Adrenal gland (tissue), 12 donors: Measurements from ENCODE around the gene NCOA1. TPM values are rescaled to one million over a fixed set of nuclear protein-coding genes. Genes with fewer than 3 reads are reported as not detected.

Experiments used
- DNase-seq, 7 donors: peaks; one replicate each; pipeline ENCODE4 v3.0.0-alpha.2; 2019 to 2020
- H3K27ac ChIP-seq, 5 donors: fragments of 200-600 bp; sonication (generic) in 4 of 5; 1 replicate in 3 of 5; 2 replicates in 2 of 5; pipeline versions ENCODE4 v1.5.1 to v1.8.0; 2016 to 2020; ENCODE audit warnings: mild to moderate bottlenecking in 1 of 5
- H3K27me3 ChIP-seq: fragments of 200-600 bp; 2 replicates; pipeline ENCODE4 v1.8.0; 2021
- H3K36me3 ChIP-seq, 2 donors: fragments of 200-600 bp; replicated peaks in 1 of 2; 1 replicate in 1 of 2; 2 replicates in 1 of 2; pipeline versions ENCODE4 v1.5.1 to v1.8.0; 2018 to 2022
- H3K4me1 ChIP-seq, 2 donors: fragments of 200-600 bp; replicated peaks in 1 of 2; 1 replicate in 1 of 2; 2 replicates in 1 of 2; pipeline versions ENCODE4 v1.5.1 to v1.8.0; 2018 to 2021
- H3K4me3 ChIP-seq, 4 donors: fragments of 200-600 bp; sonication (generic) in 3 of 4; one replicate each; pipeline ENCODE4 v1.5.1; 2016 to 2018
- H3K9me3 ChIP-seq, 3 donors: fragments of 200-600 bp; sonication (generic) in 1 of 3; replicated peaks in 1 of 3; 1 replicate in 2 of 3; 2 replicates in 1 of 3; pipeline versions ENCODE4 v1.5.1 to v1.8.0; 2016 to 2021
- CTCF ChIP-seq, 6 experiments: fragments of 450-650 bp in 4 of 6; fragments of 200-600 bp in 2 of 6; sonication (generic) in 1 of 6; IDR thresholded peaks; 1 replicate in 5 of 6; 2 replicates in 1 of 6; pipeline versions ENCODE4 v1.5.1 to v1.8.0; 2016 to 2021; ENCODE audit warnings: antibody characterized with exemption in 6 of 6, mild to moderate bottlenecking in 2 of 6, moderate library complexity in 1 of 6
- POLR2A ChIP-seq, 2 donors: fragments of 450-650 bp; IDR thresholded peaks; one replicate each; pipeline ENCODE4 v1.6.1; 2017; ENCODE audit warnings: antibody characterized with exemption in 2 of 2, mild to moderate bottlenecking in 2 of 2, moderate library complexity in 1 of 2
- WGBS, 4 donors: extraction: QIAGEN DNeasy Blood & Tissue Kit in 2 of 4; methylation state at CpG; one replicate each; pipeline versions ENCODE4 v1.1.5 to v1.1.7; 2013 to 2017; 5-methylcytosine and 5-hydroxymethylcytosine counted together
- intact Hi-C, 2 donors: fragments of 100-400 bp; cut with DNase I; formaldehyde crosslinking; loops; one replicate each; pipeline versions ENCODE4 v1.14.1 to v1.15.0; 2022 to 2023
- polyA plus RNA-seq, 3 donors: library from polyadenylated mRNA; stranded (reverse); fragments of 200-250 nt in 2 of 3; fragments of 350-450 nt in 1 of 3; fragmentation: Illumina TruSeq in 1 of 3; extraction: RNeasy Lipid Tissue Mini Kit (QIAGEN cat#74804) in 1 of 3; gene quantifications; one replicate each; pipeline ENCODE4 v1.2.3, GENCODE V29; 2013 to 2014
- total RNA-seq, 9 donors: library from RNA; depleted of rRNA in 4 of 9; stranded (reverse); fragments of >200 nt in 4 of 9; fragments of 120-200 nt in 1 of 9; fragmentation: NEBNext Ultra II Directional in 1 of 9; extraction: Animal tissue kit (Norgen Biotek cat#: 25700) in 1 of 9; gene quantifications; one replicate each; pipeline versions ENCODE4 v1.1.0 to v1.2.4, GENCODE V29; 2013 to 2023
- donor health status: healthy with polysubstance abuse.
- donor health status: Bipolar disorder and iron deficiency.
- donor health status: DM: yes; HTN: yes; CAD: no.
- donor health status: DM: no; HTN: no; CAD: no.
- donor health status: DM: no; HTN: no; CAD: no.
- donor health status: DM: yes; HTN: yes; CAD: no.

NCOA1 gene
- total and polyA plus RNA-seq, 12 donors: 13.6 to 85.5 (median 43.6) TPM

DNA sequence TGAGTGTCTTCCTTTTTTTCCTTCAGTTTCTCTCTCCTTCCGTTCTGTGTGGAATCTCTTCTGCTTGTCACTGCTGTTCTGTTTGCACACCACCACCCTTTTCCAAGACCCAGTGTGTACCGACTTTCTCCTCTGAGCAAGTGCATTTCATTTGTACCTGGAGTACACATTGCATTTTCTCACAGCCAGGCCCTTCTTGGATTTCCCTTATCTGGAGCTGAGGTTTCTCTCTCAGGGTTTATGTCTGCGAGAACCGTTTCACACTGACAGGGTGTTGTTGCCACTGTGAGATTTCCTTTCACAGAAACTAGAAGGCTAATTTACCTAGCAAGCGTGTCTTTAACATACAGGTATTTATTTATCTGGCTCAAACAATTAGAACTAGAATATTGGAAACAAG is 26.2 kb downstream of the NCOA1 start:
- Histone ChIP-seq H3K4me3 (no peak overlapping the region), H3K27ac (no peak overlapping the region), H3K27me3 (no peaks in the 10 kb centered on the region), H3K36me3 (no peaks in the 10 kb centered on the region), H3K9me3 (no peaks in the 10 kb centered on the region), H3K4me1 (peaks cover 18 to 41% of the 10 kb centered on the region in 2 donors)
- no peak for DNase-seq
- intact Hi-C loops: no loop called here
- TF ChIP-seq POLR2A (IDR thresholded peaks at IDR 0.05): no peak
- no peak for TF ChIP-seq CTCF (IDR thresholded peaks at IDR 0.05)
- WGBS, 4 donors: 83 to 89% (median 85%) methylated on average over 5 of the region's 5 CpGs

- no peak for DNase-seq
- no peaks in the 10 kb centered on the region for H3K27me3 ChIP-seq
- H3K27ac ChIP-seq: no peak overlapping the region
- intact Hi-C loops: no loop called here
- peaks cover 7 to 22% of the 10 kb centered on the region in 2 donors for H3K4me1 ChIP-seq
- WGBS, 4 donors: 67 to 89% (median 76%) methylated on average over 1 of the region's 1 CpG
- TF ChIP-seq CTCF (IDR thresholded peaks at IDR 0.05) (no peak), POLR2A (IDR thresholded peaks at IDR 0.05) (no peak)
- H3K4me3 ChIP-seq: no peak overlapping the region
- no peaks in the 10 kb centered on the region for H3K36me3 ChIP-seq
- no peaks in the 10 kb centered on the region for H3K9me3 ChIP-seq
Measured at GRCh38 chr2:24520175-24520574, 29.1 kb downstream of the NCOA1 start.

- peaks cover 0 to 20% of the 10 kb centered on the region in 2 donors for H3K4me1 ChIP-seq
- TF ChIP-seq POLR2A (IDR thresholded peaks at IDR 0.05): no peak
- no peak for TF ChIP-seq CTCF (IDR thresholded peaks at IDR 0.05)
Measured at GRCh38 chr2:24521162-24521857, 30.3 kb downstream of the NCOA1 start.

GRCh38 chr2:24521975-24522639 is 31.1 kb downstream of the NCOA1 start:
- Histone ChIP-seq H3K4me1 (peaks cover 0 to 19% of the 10 kb centered on the region in 2 donors), H3K27ac (no peak overlapping the region), H3K4me3 (no peak overlapping the region), H3K27me3 (no peaks in the 10 kb centered on the region), H3K36me3 (no peaks in the 10 kb centered on the region), H3K9me3 (peaks cover 0 to 6% (median 0%) of the 10 kb centered on the region in 3 donors)
- 94 to 99% (median 96%) methylated on average over 3 of the region's 3 CpGs for WGBS, 4 donors
- TF ChIP-seq POLR2A (IDR thresholded peaks at IDR 0.05): no peak
- TF ChIP-seq CTCF (IDR thresholded peaks at IDR 0.05): no peak
- intact Hi-C loops: no loop called here
- DNase-seq: no peak

More at GRCh38 chr2:24521162-24521857, 30.3 kb downstream of the NCOA1 start:
- no peak overlapping the region for H3K27ac ChIP-seq
- intact Hi-C loops: no loop called here
- no peaks in the 10 kb centered on the region for H3K36me3 ChIP-seq
- H3K27me3 ChIP-seq: no peaks in the 10 kb centered on the region
- H3K4me3 ChIP-seq: no peak overlapping the region
- DNase-seq: no peak
- peaks cover 0 to 4% (median 0%) of the 10 kb centered on the region in 3 donors for H3K9me3 ChIP-seq
- 91 to 100% (median 95%) methylated on average over 1 of the region's 1 CpG for WGBS, 4 donors
